ENCODE measurements around the gene CHD1.

DNA sequence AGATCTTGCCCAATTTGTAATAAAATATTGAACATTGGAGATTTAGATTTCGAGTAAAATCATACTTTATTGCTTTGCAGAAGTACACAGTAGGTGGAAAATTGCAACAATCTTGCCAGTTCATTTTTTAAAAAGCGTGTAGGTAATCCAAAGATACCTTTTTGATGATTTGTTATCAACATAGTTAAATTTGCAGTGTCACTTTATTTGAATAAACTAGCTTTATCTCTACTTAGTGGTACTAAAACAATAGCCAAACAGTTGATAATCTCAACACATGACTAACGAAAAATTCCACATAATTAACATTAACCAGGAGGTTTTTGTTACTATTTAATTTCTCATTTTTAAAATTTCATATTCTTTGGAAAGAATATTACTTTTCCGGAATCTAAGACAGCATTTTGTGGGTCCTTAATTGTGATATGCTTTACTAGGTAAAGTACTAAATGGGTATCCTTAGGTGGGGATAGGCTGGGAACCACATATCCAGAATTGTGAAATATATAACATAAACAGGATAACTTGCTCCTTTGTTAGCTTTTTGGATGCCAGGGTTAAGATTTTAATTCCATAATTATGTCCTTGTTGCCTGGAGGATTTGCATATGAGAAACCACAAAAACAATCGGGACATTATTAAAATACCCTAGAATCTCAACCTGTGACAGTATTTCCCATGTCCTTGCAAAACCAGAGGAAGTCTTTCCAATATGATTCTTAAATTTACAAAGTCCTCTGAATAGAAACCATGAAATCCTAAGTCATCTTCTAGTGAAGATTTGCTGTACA, 2.4 kb upstream of the CHD1 start:
- no peak for TF ChIP-seq BCLAF1 (IDR thresholded peaks at IDR 0.05; ENCODE audit: borderline replicate concordance in 1 of 2, control insufficient read depth in 1 of 2, low read depth in 2 of 2, low read length in 1 of 2)
- no peak for TF ChIP-seq KDM4B (IDR thresholded peaks at IDR 0.05; ENCODE audit: borderline replicate concordance in 2 of 2, low read depth in 1 of 2)
- no peak for TF ChIP-seq KLF10 (CRISPR knock-in tag; IDR thresholded peaks at IDR 0.05)
- no peak for TF ChIP-seq FOXJ3 (CRISPR knock-in tag; IDR thresholded peaks at IDR 0.05)
- TF ChIP-seq, protein P1, sequence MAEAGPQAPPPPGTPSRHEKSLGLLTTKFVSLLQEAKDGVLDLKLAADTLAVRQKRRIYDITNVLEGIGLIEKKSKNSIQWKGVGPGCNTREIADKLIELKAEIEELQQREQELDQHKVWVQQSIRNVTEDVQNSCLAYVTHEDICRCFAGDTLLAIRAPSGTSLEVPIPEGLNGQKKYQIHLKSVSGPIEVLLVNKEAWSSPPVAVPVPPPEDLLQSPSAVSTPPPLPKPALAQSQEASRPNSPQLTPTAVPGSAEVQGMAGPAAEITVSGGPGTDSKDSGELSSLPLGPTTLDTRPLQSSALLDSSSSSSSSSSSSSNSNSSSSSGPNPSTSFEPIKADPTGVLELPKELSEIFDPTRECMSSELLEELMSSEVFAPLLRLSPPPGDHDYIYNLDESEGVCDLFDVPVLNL (CRISPR knock-in tag; IDR thresholded peaks at IDR 0.05; ENCODE audit: low read depth) = no peak
- TF ChIP-seq MAZ (CRISPR knock-in tag; conservative IDR thresholded peaks at IDR 0.05 in 1 of 2, IDR thresholded peaks at IDR 0.05 in 1 of 2) = no peak
- TF ChIP-seq MYNN (IDR thresholded peaks at IDR 0.05) = no peak
- no peak for TF ChIP-seq MYNN (CRISPR knock-in tag; IDR thresholded peaks at IDR 0.05)
- TF ChIP-seq BACH1 (tag; IDR thresholded peaks at IDR 0.05) = no peak
- no peak for TF ChIP-seq RAD21 (CRISPR knock-in tag; conservative IDR thresholded peaks at IDR 0.05 in 1 of 2, IDR thresholded peaks at IDR 0.05 in 1 of 2)
- no peak for TF ChIP-seq ETV6 (IDR thresholded peaks at IDR 0.05; ENCODE audit: borderline replicate concordance in 1 of 2, low read depth in 2 of 2, low read length in 1 of 2)
- TF ChIP-seq ETV6 (CRISPR knock-in tag; IDR thresholded peaks at IDR 0.05; ENCODE audit: borderline replicate concordance) = no peak
- TF ChIP-seq POLR2AphosphoS5 (IDR thresholded peaks at IDR 0.05; ENCODE audit: control insufficient read depth, insufficient read depth, low read depth, low read length) = no peak
